SH-SY5Y (cell line): ENCODE results near the gene NUDT17.

Experiments used
- GATA2 ChIP-seq: IDR thresholded peaks from 2 replicates; pipeline ENCODE4 v1.6.1; 2011; ENCODE audit warnings: mild to moderate bottlenecking, low read depth, low read length
- GATA3 ChIP-seq: IDR thresholded peaks from 2 replicates; pipeline ENCODE4 v1.6.1; 2011; ENCODE audit warnings: low read depth, mild to moderate bottlenecking, low read length, moderate library complexity

DNA sequence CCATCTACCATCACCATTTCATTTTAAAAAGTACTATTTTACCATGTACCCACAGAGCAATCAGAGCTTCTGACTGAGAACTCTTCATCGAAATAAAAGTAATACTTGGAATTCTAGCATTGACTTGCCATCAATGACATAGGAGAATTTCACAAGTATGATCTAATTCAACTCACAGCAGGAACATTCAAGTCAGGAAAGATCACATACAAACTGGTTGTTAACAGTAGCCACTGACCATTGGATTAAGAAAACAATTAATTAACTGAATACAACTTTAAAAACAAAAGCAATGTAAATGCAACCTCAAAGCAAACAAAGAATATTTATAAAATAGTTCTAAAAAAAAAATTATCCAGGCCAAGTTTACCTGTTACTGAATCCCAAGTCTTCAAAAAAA is 40.4 kb upstream of the NUDT17 start:
- TF ChIP-seq GATA3 (no peak), GATA2 (no peak)
